ENCODE results near the gene ELOVL6. TPM values are rescaled to one million over a fixed set of nuclear protein-coding genes. Genes with fewer than 3 reads are reported as not detected.
A peak's percentile ranks its signal among the peaks of the same experiment; 100 is the strongest.

Gene ELOVL6
- total RNA-seq, 1 donor from 2014 or later: 51.6 TPM

- Mint-ChIP-seq H3K36me3 (no peaks in the 10 kb centered on the region), H3K9me3 (no peaks in the 10 kb centered on the region), H3K4me1 (ENCODE audit: unreplicated experiment) (no peaks in the 10 kb centered on the region), H3K27ac (no peak overlapping the region), H3K27me3 (no peaks in the 10 kb centered on the region), H3K4me3 (no peak overlapping the region)
- TF ChIP-seq, protein P1, sequence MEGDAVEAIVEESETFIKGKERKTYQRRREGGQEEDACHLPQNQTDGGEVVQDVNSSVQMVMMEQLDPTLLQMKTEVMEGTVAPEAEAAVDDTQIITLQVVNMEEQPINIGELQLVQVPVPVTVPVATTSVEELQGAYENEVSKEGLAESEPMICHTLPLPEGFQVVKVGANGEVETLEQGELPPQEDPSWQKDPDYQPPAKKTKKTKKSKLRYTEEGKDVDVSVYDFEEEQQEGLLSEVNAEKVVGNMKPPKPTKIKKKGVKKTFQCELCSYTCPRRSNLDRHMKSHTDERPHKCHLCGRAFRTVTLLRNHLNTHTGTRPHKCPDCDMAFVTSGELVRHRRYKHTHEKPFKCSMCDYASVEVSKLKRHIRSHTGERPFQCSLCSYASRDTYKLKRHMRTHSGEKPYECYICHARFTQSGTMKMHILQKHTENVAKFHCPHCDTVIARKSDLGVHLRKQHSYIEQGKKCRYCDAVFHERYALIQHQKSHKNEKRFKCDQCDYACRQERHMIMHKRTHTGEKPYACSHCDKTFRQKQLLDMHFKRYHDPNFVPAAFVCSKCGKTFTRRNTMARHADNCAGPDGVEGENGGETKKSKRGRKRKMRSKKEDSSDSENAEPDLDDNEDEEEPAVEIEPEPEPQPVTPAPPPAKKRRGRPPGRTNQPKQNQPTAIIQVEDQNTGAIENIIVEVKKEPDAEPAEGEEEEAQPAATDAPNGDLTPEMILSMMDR (conservative IDR thresholded peaks at IDR 0.05): no peak
- no peak for DNase-seq (ENCODE audit: extremely low spot score, unreplicated experiment)
Observed at GRCh38 chr4:110211770-110212061, 13.3 kb upstream of the ELOVL6 start.

DNA sequence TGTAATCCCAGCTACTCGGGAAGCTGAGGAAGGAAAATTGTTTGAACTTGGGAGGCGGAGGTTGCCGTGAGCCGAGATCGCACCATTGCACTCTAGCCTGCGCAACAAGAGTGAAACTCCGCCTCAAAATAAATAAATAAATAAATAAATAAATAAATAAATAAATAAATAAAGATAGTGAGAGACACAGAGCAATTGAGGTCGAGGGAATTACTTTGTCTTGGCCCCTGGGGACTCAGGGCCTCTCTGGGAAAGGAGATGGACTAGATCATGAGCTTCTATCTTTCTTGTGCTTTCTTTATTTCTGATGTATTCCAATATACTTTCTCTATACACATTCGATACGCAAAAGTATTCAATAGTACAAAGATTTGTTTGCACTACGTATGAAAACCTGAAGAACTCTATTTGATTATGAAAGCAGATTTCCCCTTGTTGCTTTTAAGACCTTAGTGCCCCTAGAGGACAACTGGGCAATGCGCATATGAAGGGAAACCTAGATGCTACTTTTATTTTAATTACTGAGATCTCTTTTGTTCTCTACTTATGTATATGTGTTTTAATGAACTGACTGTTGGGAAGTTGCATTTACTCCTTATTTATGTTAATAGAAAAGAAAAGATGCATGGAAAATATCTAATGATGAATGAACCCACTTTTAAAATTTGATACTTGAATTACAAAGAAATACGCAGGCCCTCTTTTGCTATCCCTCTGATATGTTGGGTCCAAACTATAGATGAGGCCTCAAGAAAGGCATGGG lies 12.8 kb upstream of the ELOVL6 start:
- Mint-ChIP-seq H3K27ac (no peak overlapping the region), H3K36me3 (no peaks in the 10 kb centered on the region), H3K4me3 (no peak overlapping the region), H3K27me3 (no peaks in the 10 kb centered on the region), H3K9me3 (no peaks in the 10 kb centered on the region), H3K4me1 (ENCODE audit: unreplicated experiment) (no peaks in the 10 kb centered on the region)
- TF ChIP-seq, protein P1 (conservative IDR thresholded peaks at IDR 0.05): peak; percentile 83
- DNase-seq (ENCODE audit: extremely low spot score, unreplicated experiment): no peak

- Mint-ChIP-seq H3K36me3 (no peaks in the 10 kb centered on the region), H3K4me1 (ENCODE audit: unreplicated experiment) (no peaks in the 10 kb centered on the region), H3K4me3 (no peak overlapping the region), H3K27me3 (no peaks in the 10 kb centered on the region), H3K9me3 (no peaks in the 10 kb centered on the region), H3K27ac (no peak overlapping the region)
- no peak for DNase-seq (ENCODE audit: extremely low spot score, unreplicated experiment)
- TF ChIP-seq, protein P1 (conservative IDR thresholded peaks at IDR 0.05): no peak
Observed at GRCh38 chr4:110208419-110208818, 10.0 kb upstream of the ELOVL6 start.

DNA sequence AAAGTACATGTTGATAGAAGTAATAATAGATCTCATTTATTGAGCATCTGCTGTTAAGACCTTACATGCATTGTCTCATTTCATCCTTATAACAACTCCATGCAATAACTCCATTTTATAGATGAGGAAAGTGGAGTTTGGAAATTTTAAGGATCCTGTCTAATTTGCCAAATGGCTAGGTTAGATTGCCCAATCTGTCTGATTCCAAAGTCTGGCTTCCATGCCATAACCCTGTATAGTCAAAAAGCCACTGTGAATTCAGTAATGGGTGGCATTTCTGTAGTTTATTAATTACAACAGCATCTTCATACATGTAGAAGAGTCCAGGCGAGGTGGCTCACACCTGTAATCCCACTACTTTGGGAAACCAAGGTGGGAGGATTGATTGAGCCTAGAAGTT lies 8.8 kb upstream of the ELOVL6 start:
- DNase-seq (ENCODE audit: extremely low spot score, unreplicated experiment): no peak
- no peak overlapping the region for H3K27ac Mint-ChIP-seq
- peaks cover 3% of the 10 kb centered on the region for H3K27me3 Mint-ChIP-seq
- TF ChIP-seq, protein P1 (conservative IDR thresholded peaks at IDR 0.05): no peak
- no peaks in the 10 kb centered on the region for H3K36me3 Mint-ChIP-seq
- no peaks in the 10 kb centered on the region for H3K4me1 Mint-ChIP-seq (ENCODE audit: unreplicated experiment)
- no peak overlapping the region for H3K4me3 Mint-ChIP-seq
- H3K9me3 Mint-ChIP-seq: no peaks in the 10 kb centered on the region

DNA sequence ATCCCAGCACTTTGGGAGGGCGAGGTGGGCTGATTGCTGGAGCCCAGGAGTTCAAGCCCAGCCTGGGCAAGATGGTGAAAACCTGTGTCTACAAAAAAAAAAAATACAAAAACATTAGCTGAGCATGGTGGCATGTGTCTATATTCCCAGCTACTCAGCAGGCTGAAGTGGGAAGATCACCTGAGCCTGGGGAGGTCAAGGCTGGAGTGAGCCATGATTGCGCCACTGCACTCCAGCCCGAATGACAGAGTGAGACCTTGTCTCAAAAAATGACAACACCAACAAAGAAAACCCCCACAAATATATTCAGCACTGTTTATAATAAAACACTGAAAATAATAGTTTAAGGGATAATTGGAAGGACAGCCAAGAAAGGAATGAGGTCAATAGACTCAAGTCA lies 3.6 kb upstream of the ELOVL6 start:
- TF ChIP-seq, protein P1 (conservative IDR thresholded peaks at IDR 0.05): no peak
- peaks cover 15% of the 10 kb centered on the region for H3K4me1 Mint-ChIP-seq (ENCODE audit: unreplicated experiment)
- no peak for DNase-seq (ENCODE audit: extremely low spot score, unreplicated experiment)
- H3K27me3 Mint-ChIP-seq: peaks cover 3% of the 10 kb centered on the region
- no peak overlapping the region for H3K27ac Mint-ChIP-seq
- H3K9me3 Mint-ChIP-seq: no peaks in the 10 kb centered on the region
- peak overlapping the region; percentile 1 for H3K4me3 Mint-ChIP-seq
- H3K36me3 Mint-ChIP-seq: no peaks in the 10 kb centered on the region

All from type B pancreatic cell (in vitro differentiated cells).